HG03342 (cell line): ENCODE data around the gene TEX50.
"Not testable (repeated sequence)": the region's sequence is repeated elsewhere in the genome, so short reads cannot be mapped to it uniquely, and the experiment has no call there.

ENCODE experiments used
- ATAC-seq: cut with Tn5 transposase; IDR thresholded peaks from one replicate; pipeline ENCODE4 v1.9.1; 2021; ENCODE audit warnings: mild to moderate bottlenecking, moderate library complexity; ENCODE audit not compliant: unreplicated experiment

The TEX50 gene

GRCh38 chr1:173635116-173635515 is at the start of gene TEX50:
Gene TEX50 (plus strand): TSS chr1:173635338. CDS start chr1:173635522, 184 bp downstream.
- ATAC-seq, result no peak

DNA sequence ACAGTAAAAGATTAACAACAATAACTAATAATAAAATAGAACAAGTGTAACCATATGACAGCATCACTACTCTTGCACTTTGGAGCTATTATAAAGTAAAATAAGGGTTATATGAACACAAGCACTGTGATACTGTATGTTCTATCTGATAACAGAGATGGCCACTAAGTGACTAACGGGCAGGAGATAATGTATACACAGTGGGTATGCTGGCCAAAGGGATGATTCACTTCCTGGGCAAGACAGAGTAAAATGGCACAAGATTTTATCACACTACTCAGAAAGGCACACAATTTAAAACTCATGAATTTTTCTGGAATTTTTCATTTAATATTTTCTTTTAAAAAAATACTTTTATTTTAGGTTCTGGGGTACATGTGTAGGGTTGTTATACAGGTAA is 44.6 kb upstream of the TEX50 start:
- no peak for ATAC-seq

- not testable (repeated sequence) for ATAC-seq
Measured at GRCh38 chr1:173591138-173591537, 44.0 kb upstream of the TEX50 start.

DNA sequence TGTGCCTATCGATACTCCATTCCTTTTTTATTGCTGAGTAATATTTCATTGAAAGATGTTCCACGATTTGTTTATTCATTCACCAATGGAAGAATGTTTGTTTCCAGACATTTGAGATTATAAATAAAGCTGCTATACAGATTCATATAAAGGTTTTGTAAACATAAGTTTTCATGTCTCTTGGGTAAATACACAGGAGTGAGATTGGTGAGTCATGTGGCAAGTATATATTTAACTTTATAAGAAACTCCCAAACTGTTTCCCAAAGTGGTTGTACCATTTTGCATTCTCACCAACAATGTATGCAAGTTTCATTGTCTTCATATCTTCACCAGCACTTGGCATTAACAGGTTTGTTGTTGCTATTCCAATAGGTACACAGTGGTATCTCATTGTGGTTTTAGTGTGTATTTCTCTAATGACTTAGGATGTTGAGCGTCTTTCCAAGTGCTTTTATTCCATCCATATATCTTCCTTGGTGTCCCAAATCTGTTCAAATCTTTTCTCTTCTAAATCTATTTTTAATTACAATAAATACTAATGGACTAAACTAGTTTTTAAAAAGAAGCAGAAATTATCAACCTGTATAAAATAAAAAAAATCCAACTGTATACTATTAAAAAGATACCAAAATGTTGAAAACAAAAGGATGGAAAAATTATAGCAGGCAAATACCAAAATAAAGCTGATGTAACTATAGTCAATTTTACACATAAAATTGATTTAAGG is 38.9 kb upstream of the TEX50 start:
- no peak for ATAC-seq

DNA sequence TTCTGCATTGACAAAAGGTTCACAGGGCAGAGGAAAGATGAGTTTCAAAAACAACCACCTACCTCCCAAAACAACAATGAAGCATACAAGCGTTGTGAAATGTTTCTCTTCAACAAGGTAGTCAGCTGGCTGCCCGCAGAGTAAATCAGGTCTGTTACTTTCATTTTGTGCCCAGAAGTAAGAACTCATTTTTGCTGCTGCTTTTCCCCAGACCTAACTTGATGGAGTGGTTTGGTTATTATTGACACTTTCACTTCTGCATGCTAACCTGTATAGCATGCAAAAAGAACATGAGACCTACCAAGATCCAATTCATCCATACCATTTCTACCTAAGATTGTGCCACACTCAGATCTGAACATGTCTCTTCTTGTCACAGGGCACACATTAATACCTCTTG is 33.5 kb upstream of the TEX50 start:
- no peak for ATAC-seq

GRCh38 chr1:173603056-173603591 is 32.0 kb upstream of the TEX50 start, which contains the start of gene SLC9C2:
Gene SLC9C2 (minus strand): TSS chr1:173603072. CDS start chr1:173601776, 1,296 bp downstream.
- no peak for ATAC-seq

DNA sequence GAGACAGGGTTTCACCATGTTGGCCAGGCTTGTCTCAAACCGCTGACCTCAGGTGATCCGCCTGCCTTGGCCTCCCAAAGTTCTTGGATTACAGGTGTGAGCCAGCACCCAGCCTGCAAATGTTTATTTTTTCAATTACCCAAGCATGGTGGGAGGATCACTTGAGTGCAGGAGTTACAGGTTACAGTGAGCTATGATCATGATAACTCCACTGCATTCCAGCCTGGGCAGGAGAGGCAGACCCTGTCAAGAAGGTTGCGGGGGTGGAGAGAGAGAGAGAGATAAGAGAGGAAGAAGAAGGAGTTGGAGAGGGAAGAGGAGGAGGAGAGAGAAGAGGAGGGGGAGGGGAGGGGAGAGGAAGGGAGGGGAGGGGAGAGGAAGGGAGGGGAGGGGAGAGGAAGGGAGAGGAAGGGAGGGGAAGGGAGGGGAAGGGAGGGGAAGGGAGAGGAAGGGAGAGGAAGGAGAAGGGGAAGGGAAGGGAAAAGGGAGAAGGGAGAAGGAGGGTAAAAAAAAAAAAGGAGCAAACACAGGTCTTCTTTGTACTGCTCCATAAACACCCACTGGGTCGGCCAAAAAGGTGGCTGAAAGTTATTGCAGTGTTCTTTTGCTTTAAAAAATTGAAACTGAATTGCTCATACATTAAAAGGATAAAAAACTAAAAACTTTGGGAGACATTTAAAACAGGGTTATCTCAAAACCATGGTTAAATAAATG is 26.5 kb upstream of the TEX50 start:
- ATAC-seq, result no peak

DNA sequence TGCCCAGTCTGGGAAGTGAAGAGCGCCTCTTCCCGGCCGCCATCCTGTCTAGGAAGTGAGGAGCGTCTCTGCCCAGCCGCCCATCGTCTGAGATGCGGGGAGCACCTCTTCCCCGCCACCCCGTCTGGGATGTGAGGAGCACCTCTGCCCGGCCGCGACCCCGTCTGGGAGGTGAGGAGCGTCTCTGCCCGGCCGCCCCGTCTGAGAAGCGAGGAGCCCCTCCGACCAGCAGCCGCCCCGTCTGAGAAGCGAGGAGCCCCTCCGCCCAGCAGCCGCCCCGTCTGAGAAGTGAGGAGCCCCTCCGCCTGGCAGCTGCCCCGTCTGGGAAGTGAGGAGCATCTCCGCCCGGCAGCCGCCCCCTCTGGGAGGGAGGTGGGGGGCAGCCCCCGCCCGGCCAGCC is 22.1 kb upstream of the TEX50 start:
- not testable (repeated sequence) for ATAC-seq

DNA sequence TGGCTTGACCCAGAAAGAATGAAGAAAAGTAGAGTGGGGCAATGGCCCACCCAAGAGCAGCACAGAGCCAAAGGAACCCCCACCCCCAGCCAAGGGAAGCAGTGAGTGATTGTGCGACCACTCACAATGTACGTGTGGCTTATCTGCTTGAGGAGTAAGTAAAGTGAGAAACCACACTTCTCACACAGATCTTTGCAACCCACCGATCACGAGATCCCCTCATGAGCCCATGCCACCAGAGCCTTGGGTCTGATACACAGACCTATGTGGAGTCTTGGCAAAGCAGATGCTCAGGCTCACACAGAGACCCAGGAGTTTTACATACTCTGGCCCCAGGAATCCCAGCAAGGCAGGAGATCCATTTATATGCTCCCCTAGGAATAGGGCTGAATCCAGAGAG is 18.3 kb upstream of the TEX50 start:
- ATAC-seq, result no peak

GRCh38 chr1:173627269-173627668 is 7.9 kb upstream of the TEX50 start:
- ATAC-seq, result no peak

DNA sequence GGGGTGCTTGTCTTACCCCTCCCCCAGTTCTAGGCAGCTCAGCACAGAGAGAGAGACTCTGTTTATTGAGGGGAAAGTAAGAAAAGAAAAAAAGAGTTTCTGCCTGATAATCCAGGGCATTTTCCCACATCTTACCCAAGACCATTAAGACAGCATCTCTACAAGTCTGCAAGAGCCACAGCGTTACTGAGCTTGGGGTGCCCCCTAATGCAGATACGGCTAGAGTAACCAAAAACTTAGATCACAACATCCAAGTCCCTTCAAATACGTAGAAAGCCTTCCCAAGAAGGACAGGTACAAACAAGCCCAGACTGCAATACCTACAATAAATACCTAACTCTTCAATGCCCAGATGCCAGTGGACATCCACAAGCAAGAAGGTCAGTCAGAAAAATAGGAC is 6.2 kb upstream of the TEX50 start:
- ATAC-seq, result no peak

DNA sequence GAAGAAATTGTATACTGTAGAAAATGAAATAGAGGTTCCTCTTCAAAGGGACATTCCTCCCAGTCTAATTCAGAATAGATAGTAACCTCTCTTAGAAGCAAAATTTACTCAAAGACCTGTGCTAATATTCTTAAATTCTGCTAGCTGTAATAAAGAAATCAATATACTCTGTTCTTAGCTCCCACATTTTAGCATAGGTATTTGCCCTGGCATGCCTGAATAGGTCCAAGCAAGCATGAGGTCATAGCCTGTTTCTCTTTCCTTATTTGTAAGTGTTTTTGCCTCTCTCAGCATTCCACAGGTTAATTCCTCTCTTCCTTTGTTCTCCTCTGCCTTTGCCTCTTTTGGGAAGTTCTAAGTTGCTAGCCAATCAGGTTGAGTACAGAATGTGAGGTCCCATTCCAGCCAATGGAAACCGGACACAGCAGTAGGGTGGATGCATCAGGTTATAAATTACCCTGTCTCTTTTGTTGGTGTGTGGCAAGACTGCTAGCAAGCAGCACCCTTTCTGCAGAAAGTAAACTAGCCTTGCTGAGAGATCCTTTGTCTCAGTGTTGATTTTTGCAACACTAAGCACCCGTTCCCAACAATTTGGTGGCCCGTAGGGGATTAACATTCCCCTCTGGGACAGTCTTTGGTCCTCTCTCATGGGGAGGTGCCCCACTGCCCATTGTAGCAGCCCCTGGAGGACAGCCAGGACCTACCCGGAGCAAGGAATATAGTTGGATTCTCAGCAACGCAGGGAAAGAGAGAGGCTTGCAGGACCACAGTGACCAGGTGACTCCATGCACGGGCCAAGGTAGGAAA is 2.3 kb downstream of the TEX50 start:
- not testable (repeated sequence) for ATAC-seq

- no peak for ATAC-seq
Measured at GRCh38 chr1:173638043-173639021, 3.2 kb downstream of the TEX50 start.

DNA sequence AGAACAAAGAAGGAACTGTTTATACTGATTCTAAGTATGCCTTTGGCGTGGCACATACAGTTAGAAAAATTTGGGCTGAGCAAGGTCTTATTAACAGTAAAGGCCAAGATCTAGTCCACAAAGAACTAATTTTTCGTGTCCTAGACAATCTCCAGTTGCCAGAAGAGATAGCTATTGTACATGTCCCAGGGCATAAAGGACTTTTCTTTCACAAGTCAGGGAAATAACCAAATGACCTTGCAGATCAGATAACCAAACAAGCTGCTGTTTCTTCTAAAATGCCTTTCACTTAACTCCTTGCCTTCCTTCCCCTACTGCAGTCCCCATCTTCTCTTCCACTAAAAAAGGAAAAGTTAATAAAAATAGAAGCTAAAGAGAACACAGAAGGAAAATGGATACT is 4.0 kb downstream of the TEX50 start:
- ATAC-seq, result no peak

DNA sequence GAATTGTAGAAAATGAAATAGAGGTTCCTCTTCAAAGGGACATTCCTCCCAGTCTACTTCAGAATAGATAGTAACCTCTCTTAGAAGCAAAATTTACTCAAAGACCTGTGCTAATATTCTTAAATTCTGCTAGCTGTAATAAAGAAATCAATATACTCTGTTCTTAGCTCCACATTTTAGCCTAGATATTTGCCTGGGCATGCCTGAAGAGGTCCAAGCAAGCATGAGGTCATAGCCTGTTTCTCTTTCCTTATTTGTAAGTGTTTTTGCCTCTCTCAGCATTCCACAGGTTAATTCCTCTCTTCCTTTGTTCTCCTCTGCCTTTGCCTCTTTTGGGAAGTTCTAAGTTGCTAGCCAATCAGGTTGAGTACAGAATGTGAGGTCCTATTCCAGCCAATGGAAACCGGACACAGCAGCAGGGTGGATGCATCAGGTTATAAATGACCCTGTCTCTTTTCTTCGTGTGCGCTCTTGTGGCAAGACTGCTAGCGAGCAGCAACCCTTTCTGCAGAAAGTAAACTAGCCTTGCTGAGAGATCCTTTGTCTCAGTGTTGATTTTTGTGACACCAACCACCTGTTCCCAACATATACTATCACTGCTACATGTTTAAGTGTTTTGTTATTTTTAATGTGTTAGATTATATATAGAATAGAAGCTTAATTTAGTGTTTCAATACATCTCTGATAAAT is 7.5 kb downstream of the TEX50 start:
- ATAC-seq, result not testable (repeated sequence)

- ATAC-seq, result no peak
Measured at GRCh38 chr1:173646656-173647055, 11.5 kb downstream of the TEX50 start.

DNA sequence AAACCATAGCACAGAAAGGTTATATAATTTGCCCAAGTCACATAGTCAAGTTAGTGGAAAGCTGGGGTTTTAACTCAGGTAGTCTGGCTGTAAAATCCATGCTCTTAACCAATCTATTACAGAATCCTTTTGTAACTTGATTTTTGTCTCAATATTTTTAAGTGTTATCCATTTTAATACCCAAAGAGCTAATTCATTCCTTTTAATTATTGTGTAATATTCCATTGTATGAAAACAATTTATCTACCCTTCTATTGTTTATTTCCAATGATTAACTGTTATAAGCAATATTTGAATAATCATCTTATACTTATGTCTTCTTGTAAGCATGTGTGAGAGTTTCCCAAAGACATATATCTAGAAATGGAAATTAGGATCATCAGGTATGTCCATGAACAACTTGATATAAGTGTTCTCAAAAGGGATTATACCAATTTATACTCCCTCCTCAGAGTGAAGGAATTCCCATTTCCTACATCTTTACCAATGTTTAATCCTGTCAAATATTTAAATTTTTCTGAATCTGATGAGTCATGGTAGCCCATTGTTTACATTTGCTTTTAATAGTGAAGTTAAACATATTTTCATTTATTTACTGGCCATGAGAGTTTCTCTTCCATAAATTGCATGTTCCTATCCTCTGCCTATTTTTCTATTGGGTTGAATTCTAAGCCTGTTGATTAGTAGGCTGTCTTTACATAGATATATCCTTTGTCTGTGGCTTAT is 13.9 kb downstream of the TEX50 start:
- ATAC-seq, result no peak

GRCh38 chr1:173660306-173660705 is 25.2 kb downstream of the TEX50 start:
- ATAC-seq, result no peak

DNA sequence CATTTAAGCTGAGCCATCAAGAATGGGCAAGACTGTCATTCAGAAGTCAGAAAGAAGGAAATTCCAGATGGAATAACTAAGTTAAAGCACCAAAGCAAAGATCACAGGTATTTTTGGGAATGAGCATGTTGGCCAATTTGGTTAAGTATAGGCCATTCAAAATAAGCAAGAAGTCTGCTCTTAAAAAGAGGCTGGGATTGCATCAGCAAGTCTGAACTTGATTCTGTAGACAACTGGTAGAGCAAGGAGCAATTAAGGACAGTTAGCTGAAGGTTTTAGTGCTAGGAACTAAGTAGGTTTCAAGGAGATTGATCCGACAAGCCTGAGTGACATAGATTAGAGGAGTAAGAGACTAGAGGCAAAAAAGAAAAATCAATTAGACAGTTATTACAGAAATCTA is 26.1 kb downstream of the TEX50 start:
- no peak for ATAC-seq
